ENCODE data around the gene GLS.

GLS gene

GRCh38 chr2:190841707-190842505, 38.7 kb upstream of the GLS start:
- Histone ChIP-seq H3K4me3 (replicated peaks; ENCODE audit: insufficient read depth, low read length) (no peak overlapping the region), H3K27me3 (ENCODE audit: insufficient read depth, poor library complexity, severe bottlenecking) (no peaks in the 10 kb centered on the region), H3K27ac (replicated peaks) (no peak overlapping the region)
- DNase-seq (ENCODE audit: low read depth in 1 of 2, low spot score in 1 of 2), result no peak
- TF ChIP-seq GABPA (IDR thresholded peaks at IDR 0.05; ENCODE audit: low read depth) (no peak), POLR2AphosphoS5 (IDR thresholded peaks at IDR 0.05; ENCODE audit: low read depth) (no peak), REST (IDR thresholded peaks at IDR 0.05; ENCODE audit: insufficient replicate concordance, low read depth) (no peak), CTCF (IDR thresholded peaks at IDR 0.05; ENCODE audit: insufficient read depth, low read length) (no peak), SPI1 (IDR thresholded peaks at IDR 0.05; ENCODE audit: borderline replicate concordance, low read depth) (no peak)

GRCh38 chr2:190842606-190843104, 38.0 kb upstream of the GLS start:
- no peak for DNase-seq (ENCODE audit: low read depth in 1 of 2, low spot score in 1 of 2)
- no peak for TF ChIP-seq SPI1 (IDR thresholded peaks at IDR 0.05; ENCODE audit: borderline replicate concordance, low read depth)
- no peak for TF ChIP-seq CTCF (IDR thresholded peaks at IDR 0.05; ENCODE audit: insufficient read depth, low read length)
- TF ChIP-seq POLR2AphosphoS5 (IDR thresholded peaks at IDR 0.05; ENCODE audit: low read depth), result no peak
- no peak for TF ChIP-seq GABPA (IDR thresholded peaks at IDR 0.05; ENCODE audit: low read depth)
- no peak for TF ChIP-seq REST (IDR thresholded peaks at IDR 0.05; ENCODE audit: insufficient replicate concordance, low read depth)
- Histone ChIP-seq H3K27me3 (ENCODE audit: insufficient read depth, poor library complexity, severe bottlenecking) (no peaks in the 10 kb centered on the region), H3K4me3 (replicated peaks; ENCODE audit: insufficient read depth, low read length) (no peak overlapping the region), H3K27ac (replicated peaks) (no peak overlapping the region)

GRCh38 chr2:190843890-190844699, 36.5 kb upstream of the GLS start:
- H3K4me3 ChIP-seq (replicated peaks; ENCODE audit: insufficient read depth, low read length), result no peak overlapping the region
- TF ChIP-seq REST (IDR thresholded peaks at IDR 0.05; ENCODE audit: insufficient replicate concordance, low read depth) (no peak), GABPA (IDR thresholded peaks at IDR 0.05; ENCODE audit: low read depth) (no peak), CTCF (IDR thresholded peaks at IDR 0.05; ENCODE audit: insufficient read depth, low read length) (no peak), SPI1 (IDR thresholded peaks at IDR 0.05; ENCODE audit: borderline replicate concordance, low read depth) (peak; percentile 13; the same call in 1 of the 2 replicates)
- no peaks in the 10 kb centered on the region for H3K27me3 ChIP-seq (ENCODE audit: insufficient read depth, poor library complexity, severe bottlenecking)
- H3K27ac ChIP-seq (replicated peaks), result no peak overlapping the region
- no peak for DNase-seq (ENCODE audit: low read depth in 1 of 2, low spot score in 1 of 2)
